Hepatocyte (in vitro differentiated cells): ENCODE measurements around the gene KCNV2. TPM values are rescaled to one million over a fixed set of nuclear protein-coding genes. Genes with fewer than 3 reads are reported as not detected.

Experiments used
- DNase-seq: peaks from one replicate; pipeline ENCODE4 v3.0.0-alpha.2; 2016; ENCODE audit warnings: low spot score
- H2AFZ ChIP-seq: fragments of 200-600 bp; sonication (generic); 2 replicates; pipeline ENCODE4 v1.6.0; 2016; ENCODE audit warnings: antibody characterized with exemption, mild to moderate bottlenecking
- H3K27ac ChIP-seq: fragments of 200-600 bp; sonication (generic); 2 replicates; pipeline ENCODE4 v1.5.1; 2016; ENCODE audit warnings: mild to moderate bottlenecking
- H3K27me3 ChIP-seq: fragments of 200-600 bp; sonication (generic); 2 replicates; pipeline ENCODE4 v1.6.1; 2016
- H3K36me3 ChIP-seq: fragments of 200-600 bp; sonication (generic); replicated peaks from 2 replicates; pipeline ENCODE4 v1.5.1; 2016; ENCODE audit warnings: low read depth; ENCODE audit not compliant: insufficient read depth
- H3K4me1 ChIP-seq: fragments of 200-600 bp; sonication (generic); 2 replicates; pipeline ENCODE4 v1.5.1; 2016; ENCODE audit warnings: mild to moderate bottlenecking, moderate library complexity; ENCODE audit not compliant: insufficient read depth
- H3K4me2 ChIP-seq: fragments of 200-600 bp; sonication (generic); 2 replicates; pipeline ENCODE4 v1.6.0; 2016
- H3K4me3 ChIP-seq: fragments of 200-600 bp; sonication (generic); 2 replicates; pipeline ENCODE4 v1.5.1; 2016; ENCODE audit warnings: mild to moderate bottlenecking
- H3K79me2 ChIP-seq: fragments of 200-600 bp; sonication (generic); 2 replicates; pipeline ENCODE4 v1.6.0; 2017; ENCODE audit warnings: mild to moderate bottlenecking
- H3K9me2 ChIP-seq: fragments of 200-600 bp; sonication (generic); replicated peaks from 2 replicates; pipeline ENCODE4 v1.6.0; 2017; ENCODE audit warnings: mild to moderate bottlenecking; ENCODE audit not compliant: insufficient read depth
- H3K9me3 ChIP-seq: fragments of 200-600 bp; sonication (generic); 2 replicates; pipeline ENCODE4 v1.5.1; 2016; ENCODE audit warnings: low read depth, mild to moderate bottlenecking
- H4K20me1 ChIP-seq: fragments of 200-600 bp; sonication (generic); 2 replicates; pipeline ENCODE4 v1.6.0; 2016; ENCODE audit warnings: mild to moderate bottlenecking; ENCODE audit not compliant: insufficient read depth, poor library complexity, severe bottlenecking
- CTCF ChIP-seq: fragments of 200-600 bp; sonication (generic); IDR thresholded peaks from 2 replicates; pipeline ENCODE4 v1.5.1; 2016; ENCODE audit warnings: antibody characterized with exemption, mild to moderate bottlenecking; ENCODE audit not compliant: poor library complexity
- EZH2 ChIP-seq: fragments of 200-600 bp; sonication (generic); IDR thresholded peaks from 2 replicates; pipeline ENCODE4 v1.6.1; 2016; ENCODE audit warnings: antibody characterized with exemption, mild to moderate bottlenecking, borderline replicate concordance
- EZH2phosphoT487 ChIP-seq: fragments of 200-600 bp; sonication (generic); IDR thresholded peaks from one replicate; pipeline ENCODE4 v1.6.1; 2018; ENCODE audit warnings: antibody characterized with exemption, mild to moderate bottlenecking, low read depth, moderate library complexity; ENCODE audit not compliant: unreplicated experiment, severe bottlenecking
- WGBS: methylation state at CpG from one replicate; pipeline ENCODE4 v1.1.6; 2016; ENCODE audit warnings: low lambda C conversion rate; ENCODE audit errors: missing lambda C conversion rate; 5-methylcytosine and 5-hydroxymethylcytosine counted together
- polyA plus RNA-seq: library from polyadenylated mRNA; unstranded; fragments of >200 nt; fragmentation: Nextera tagmentation; extraction: Ambion mirVana; gene quantifications from 2 replicates; pipeline ENCODE4 v1.2.1, GENCODE V29; 2016
- total RNA-seq: library from RNA; depleted of rRNA; stranded (reverse); fragments of >200 nt; gene quantifications from 2 replicates; pipeline ENCODE4 v1.2.3, GENCODE V29; 2014

KCNV2 gene
- total and polyA plus RNA-seq, 2 experiments from 2014 or later = 0.13 TPM; not detected in 1

DNA sequence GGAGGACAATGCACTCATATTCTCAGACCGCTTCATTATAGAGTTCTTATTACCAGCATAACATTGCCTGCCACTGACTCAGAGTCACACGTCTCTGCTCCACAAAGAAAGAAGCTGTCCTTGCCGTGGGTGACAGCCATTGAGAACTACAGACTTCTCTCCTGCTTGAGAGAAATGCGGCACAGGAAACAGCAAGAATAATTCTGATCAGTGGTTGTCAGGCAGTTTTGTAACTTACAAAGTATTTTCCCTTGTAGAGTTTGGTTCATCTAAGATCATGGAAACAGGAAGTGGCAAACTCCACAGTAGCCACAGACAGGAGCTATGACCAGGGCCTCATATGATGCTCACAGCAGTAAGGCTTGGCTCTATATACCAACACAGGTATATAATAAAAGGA, 47.0 kb downstream of the KCNV2 start:
- Histone ChIP-seq H3K27me3 (no peaks in the 10 kb centered on the region), H3K4me3 (no peak overlapping the region), H2AFZ (no peak overlapping the region), H3K36me3 (peaks cover 3% of the 10 kb centered on the region), H3K79me2 (no peaks in the 10 kb centered on the region), H3K4me2 (no peak overlapping the region), H3K4me1 (no peaks in the 10 kb centered on the region), H3K27ac (no peak overlapping the region), H4K20me1 (no peaks in the 10 kb centered on the region), H3K9me3 (no peaks in the 10 kb centered on the region), H3K9me2 (no peaks in the 10 kb centered on the region)
- no peak for TF ChIP-seq EZH2phosphoT487
- no peak for TF ChIP-seq EZH2
- TF ChIP-seq CTCF = no peak
- 88% methylated on average over 4 of the region's 4 CpGs for whole genome bisulfite sequencing
- no peak for DNase-seq

GRCh38 chr9:2765250-2765880, 48.1 kb downstream of the KCNV2 start:
- Histone ChIP-seq H3K9me2 (no peaks in the 10 kb centered on the region), H3K79me2 (no peaks in the 10 kb centered on the region), H3K4me3 (no peak overlapping the region), H3K9me3 (no peaks in the 10 kb centered on the region), H2AFZ (no peak overlapping the region), H3K27me3 (no peaks in the 10 kb centered on the region), H3K27ac (no peak overlapping the region), H4K20me1 (no peaks in the 10 kb centered on the region), H3K4me2 (no peak overlapping the region), H3K36me3 (peaks cover 3% of the 10 kb centered on the region), H3K4me1 (no peaks in the 10 kb centered on the region)
- WGBS = 76% methylated on average over 4 of the region's 4 CpGs
- no peak for TF ChIP-seq CTCF
- DNase-seq = peak; percentile 20

DNA sequence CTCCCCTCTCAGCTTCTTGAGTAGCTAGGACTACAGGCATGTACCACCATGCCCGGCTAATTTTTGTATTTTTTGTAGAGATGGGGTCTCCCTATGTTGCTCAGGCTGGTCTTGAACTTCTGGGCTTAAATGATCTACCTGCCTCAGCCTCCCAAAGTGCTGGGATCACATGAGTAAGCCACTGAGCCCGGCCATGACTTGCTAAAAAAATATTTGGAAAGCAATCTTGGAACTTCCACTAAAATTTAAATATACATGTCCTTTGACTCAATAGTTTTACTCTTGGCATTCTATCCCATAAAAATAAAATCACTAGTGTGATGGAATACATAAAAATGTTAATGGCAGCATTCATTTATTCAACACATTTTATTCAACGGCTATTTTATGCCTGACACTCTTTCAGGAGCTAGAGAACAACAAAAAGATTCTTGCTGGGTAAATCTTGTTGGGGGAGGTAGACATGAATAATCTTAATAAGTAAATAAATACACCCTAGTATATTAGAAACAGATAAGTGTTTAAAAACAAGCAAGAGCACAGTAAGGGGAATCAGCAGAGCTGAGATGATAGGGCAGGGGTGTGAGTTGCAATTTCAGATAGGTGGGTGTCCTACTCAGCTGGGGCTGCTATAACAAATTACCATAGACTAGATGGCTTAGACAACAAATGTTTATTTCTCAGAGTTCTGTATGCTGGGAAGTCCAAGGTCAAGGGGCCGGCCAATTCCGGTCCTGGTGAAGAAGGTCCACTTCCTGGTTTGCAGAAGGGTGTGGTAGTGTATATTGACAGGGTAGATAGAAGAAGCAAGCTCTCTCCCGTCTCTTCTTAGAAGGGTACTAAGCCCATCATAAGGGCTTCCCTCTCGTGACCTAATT, 50.7 kb downstream of the KCNV2 start:
- no peaks in the 10 kb centered on the region for H3K4me1 ChIP-seq
- no peak overlapping the region for H3K4me2 ChIP-seq
- no peaks in the 10 kb centered on the region for H3K9me2 ChIP-seq
- H4K20me1 ChIP-seq = no peaks in the 10 kb centered on the region
- H3K79me2 ChIP-seq = no peaks in the 10 kb centered on the region
- TF ChIP-seq EZH2phosphoT487 (no peak), CTCF (no peak), EZH2 (no peak)
- no peak overlapping the region for H2AFZ ChIP-seq
- H3K27me3 ChIP-seq = no peaks in the 10 kb centered on the region
- no peak for DNase-seq
- H3K36me3 ChIP-seq = no peaks in the 10 kb centered on the region
- no peaks in the 10 kb centered on the region for H3K9me3 ChIP-seq
- H3K4me3 ChIP-seq = no peak overlapping the region
- 89% methylated on average over 7 of the region's 7 CpGs for WGBS
- H3K27ac ChIP-seq = no peak overlapping the region
